NCI-H2171 treated with DMSO at 0.1 percent for 48 hours (cell line): ENCODE data around the gene VKORC1.
"Not testable (repeated sequence)": the region's sequence is repeated elsewhere in the genome, so short reads cannot be mapped to it uniquely, and the experiment has no call there.

Source experiments
- DNase-seq: peaks from one replicate; lab custom pipeline; 2025; lab: John Stamatoyannopoulos, UW

The VKORC1 gene

GRCh38 chr16:31107465-31107867 lies 12.9 kb upstream of the VKORC1 start:
- DNase-seq, result peak; percentile 21

- DNase-seq, result no peak
These were observed 12.2 kb upstream of the VKORC1 start for GRCh38 chr16:31106509-31107464.

GRCh38 chr16:31105677-31106213 lies 11.1 kb upstream of the VKORC1 start:
- DNase-seq, result peak; percentile 32

GRCh38 chr16:31100876-31101641 lies 6.5 kb upstream of the VKORC1 start:
- not testable (repeated sequence) for DNase-seq

GRCh38 chr16:31099860-31100638 lies 5.5 kb upstream of the VKORC1 start:
- DNase-seq, result no peak

GRCh38 chr16:31094088-31094423 lies 541 bp downstream of the VKORC1 start:
- no peak for DNase-seq

GRCh38 chr16:31093132-31093703 lies 1.4 kb downstream of the VKORC1 start:
- DNase-seq, result no peak

GRCh38 chr16:31092330-31092729 lies 2.3 kb downstream of the VKORC1 start:
- no peak for DNase-seq

GRCh38 chr16:31090540-31090939 lies 4.1 kb downstream of the VKORC1 start:
- no peak for DNase-seq

- no peak for DNase-seq
These were observed 5.4 kb downstream of the VKORC1 start for GRCh38 chr16:31089199-31089598.

GRCh38 chr16:31088459-31089183 lies 6.0 kb downstream of the VKORC1 start, which contains the start of gene PRSS53:
Gene PRSS53, minus strand, starts transcription at chr16:31088943. Its CDS starts 134 bp downstream, at chr16:31088809.
- DNase-seq, result peak; percentile 33

- DNase-seq, result no peak
These were observed 6.6 kb downstream of the VKORC1 start for GRCh38 chr16:31087971-31088370.

GRCh38 chr16:31087481-31087880 lies 7.1 kb downstream of the VKORC1 start:
- no peak for DNase-seq

GRCh38 chr16:31086629-31086906 lies 8.0 kb downstream of the VKORC1 start:
- no peak for DNase-seq

GRCh38 chr16:31085873-31086628 lies 8.5 kb downstream of the VKORC1 start:
- DNase-seq, result no peak

- DNase-seq, result no peak
These were observed 9.2 kb downstream of the VKORC1 start for GRCh38 chr16:31085411-31085810.

- DNase-seq, result no peak
These were observed 9.9 kb downstream of the VKORC1 start for GRCh38 chr16:31084584-31085302.

GRCh38 chr16:31083981-31084380 lies 10.6 kb downstream of the VKORC1 start:
- no peak for DNase-seq

GRCh38 chr16:31083556-31083955 lies 11.0 kb downstream of the VKORC1 start:
- no peak for DNase-seq

- DNase-seq, result no peak
These were observed 11.5 kb downstream of the VKORC1 start for GRCh38 chr16:31083081-31083480.
